GM18519 (cell line): ENCODE data around the gene FOXC2.

Source experiments
- ATAC-seq: cut with Tn5 transposase; IDR thresholded peaks from one replicate; pipeline ENCODE4 v1.9.1; 2021; ENCODE audit warnings: mild to moderate bottlenecking, moderate library complexity; ENCODE audit not compliant: unreplicated experiment, low FRiP score

FOXC2 gene

DNA sequence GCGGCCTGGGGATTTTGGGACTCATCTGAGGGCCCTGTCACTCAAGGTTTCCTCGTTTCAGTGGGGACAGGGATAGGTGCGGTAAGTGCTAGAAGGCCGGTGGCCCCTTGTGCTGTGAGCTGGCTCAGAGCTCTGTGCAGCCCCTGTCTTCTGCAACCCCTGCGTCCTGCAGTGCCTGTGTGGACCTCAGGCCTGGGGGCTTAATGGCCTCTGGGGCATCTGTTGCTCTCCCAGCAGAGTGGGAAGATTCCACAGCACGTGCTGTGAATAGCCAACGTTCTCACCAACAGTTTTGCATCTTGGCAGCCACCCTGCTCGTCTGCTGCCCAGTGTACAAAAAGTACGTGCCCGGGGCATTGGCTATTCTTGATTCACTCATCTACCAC, 4.9 kb downstream of the FOXC2 start:
- ATAC-seq, result no peak

DNA sequence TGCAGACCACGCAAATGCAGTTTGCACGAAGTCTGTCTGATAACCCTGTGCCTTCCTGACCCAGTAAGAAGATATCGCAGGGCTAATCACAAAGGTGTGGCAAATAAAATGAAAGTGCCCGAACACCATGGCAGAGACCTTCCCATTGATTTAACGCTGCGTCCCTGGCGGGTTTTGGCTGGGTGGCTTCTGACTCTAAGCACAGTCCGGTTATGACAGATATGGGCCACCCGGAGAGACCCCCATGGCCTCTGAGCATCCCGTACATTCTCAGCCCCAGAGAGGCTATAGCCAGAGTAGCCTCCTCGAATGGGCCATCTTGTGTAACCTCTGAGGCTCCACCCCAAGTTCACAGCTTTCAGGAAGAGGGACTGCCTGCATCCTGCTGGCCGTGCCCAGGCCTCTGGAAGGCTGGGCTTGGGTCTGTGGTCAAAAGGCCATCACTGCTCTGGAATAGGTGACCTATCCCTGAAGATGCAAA, 5.5 kb downstream of the FOXC2 start:
- ATAC-seq, result no peak

DNA sequence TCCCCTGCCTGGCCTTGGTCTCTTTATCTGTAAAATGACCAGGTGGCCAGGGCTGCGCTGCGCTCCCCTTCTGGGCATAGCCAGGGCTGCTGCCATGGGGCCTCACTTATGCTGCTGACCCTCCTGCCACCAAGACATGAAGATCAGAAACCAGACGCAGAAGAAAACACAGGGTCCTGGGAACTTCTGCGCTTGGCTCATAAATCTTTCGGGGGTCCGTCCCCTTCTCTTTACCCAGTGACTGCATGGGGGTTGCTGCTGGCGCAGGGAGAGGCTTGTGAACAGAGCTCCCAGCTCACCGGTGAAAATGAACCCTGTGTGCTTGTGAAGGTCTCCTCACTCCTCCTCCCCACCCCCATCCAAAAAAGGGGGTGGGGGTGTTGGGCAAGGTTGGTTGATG, 6.0 kb downstream of the FOXC2 start:
- ATAC-seq, result no peak

DNA sequence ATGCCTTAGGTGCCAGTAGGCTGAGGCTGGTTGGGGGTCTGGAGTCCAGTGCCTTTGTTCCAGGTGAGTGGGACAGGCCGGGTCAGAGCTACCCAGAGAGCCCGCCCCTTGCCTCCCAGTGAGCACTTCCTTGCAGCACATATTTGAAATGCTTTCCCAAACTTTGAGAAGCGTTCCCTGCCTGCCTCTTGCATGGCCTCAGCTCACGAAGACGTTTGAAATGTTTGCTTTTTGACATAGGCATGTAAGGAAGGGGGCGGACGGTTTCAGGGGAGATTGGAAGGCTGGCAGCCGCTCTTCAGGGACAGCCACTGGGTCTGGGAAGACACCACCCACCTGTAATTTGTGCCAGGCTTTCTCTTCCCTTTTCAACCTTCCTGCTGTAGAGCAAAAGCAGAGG, 6.6 kb downstream of the FOXC2 start:
- ATAC-seq, result no peak

DNA sequence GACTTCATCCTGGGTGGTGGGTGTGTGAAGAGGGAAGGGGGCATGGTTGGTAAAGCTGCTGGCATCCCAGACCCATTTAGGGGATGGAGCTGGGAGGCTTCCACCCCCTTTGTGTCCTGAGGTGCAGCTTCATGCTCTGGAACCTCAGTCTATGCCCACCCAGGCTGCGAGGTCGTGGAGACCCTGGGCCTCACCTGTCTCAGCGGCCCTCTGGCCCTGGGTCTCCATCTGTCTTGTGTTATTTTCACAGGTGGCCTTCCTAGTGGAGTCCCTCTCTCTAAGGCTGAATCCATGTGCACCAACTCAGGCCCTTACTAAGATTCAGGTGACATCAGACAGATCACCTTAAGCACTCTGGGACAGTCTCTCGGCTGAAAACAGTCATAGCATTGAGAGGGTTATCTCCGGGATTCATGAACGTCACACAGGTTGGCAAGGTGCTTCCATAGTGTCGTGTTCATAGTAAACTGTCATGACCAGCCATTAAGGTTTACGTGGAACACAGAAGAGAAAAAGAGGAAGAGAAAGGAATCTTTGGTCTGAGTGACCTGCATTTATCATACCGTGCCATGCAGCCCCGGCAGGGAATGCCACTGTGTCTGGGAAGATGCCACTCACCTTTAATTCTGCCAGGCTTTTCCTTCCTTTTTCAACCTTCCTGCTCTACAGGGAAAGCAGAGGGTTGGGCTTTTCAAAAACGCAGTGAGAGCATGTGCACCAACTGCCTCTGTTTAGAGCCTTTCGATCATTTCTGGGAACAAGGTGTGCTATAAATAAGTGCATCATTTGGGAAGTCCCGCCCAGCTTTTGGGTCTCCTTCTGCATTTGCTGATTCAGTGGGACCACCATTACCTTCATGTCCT, 7.2 kb downstream of the FOXC2 start:
- ATAC-seq, result no peak

DNA sequence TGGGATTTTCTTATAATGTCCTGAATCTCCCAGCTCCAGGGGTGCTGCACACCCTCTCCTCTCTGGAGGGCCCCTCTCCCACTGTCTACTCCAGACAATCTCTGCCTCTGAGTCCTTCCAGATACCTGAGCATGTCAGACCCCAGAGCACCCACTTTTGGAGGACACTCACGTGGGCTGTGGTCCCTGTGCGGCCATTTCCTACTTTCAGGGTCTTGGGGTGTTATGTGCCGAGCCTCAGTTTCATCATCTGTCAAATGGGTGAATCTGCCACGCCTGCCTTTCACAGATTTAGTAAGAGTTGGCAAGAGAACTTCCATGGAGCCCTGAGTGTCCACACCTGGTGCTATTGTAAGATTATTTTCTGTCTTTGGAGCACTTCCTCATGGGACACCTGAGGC, 8.0 kb downstream of the FOXC2 start:
- ATAC-seq, result no peak

DNA sequence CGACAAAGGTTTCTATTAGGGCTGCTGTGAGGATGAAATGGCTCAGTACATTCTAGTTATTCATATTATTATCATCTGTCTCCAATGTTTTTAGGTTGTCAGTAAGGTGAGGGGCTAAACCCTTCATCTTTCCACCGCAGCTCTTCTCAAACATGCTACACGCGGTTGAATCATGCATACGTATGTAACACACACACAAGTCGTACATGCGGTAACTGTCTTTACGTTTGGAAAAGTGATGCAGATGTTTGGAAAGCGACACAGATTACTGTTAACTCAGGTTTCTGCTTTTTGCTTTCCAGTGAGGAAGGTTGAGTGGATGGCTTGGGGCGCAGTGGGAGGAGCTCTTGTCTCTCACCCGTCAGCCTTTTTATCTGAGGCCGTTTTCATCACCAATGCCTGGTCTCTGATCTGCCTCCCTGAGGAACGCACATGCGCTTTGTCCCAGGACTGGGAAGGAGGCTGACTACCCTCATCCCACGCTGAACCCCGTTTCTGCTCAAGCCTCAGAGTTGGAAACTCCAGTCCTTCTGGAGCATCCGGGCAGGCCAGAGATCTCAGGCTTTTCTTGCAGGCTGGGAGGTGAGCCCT, 8.6 kb downstream of the FOXC2 start:
- ATAC-seq, result no peak

DNA sequence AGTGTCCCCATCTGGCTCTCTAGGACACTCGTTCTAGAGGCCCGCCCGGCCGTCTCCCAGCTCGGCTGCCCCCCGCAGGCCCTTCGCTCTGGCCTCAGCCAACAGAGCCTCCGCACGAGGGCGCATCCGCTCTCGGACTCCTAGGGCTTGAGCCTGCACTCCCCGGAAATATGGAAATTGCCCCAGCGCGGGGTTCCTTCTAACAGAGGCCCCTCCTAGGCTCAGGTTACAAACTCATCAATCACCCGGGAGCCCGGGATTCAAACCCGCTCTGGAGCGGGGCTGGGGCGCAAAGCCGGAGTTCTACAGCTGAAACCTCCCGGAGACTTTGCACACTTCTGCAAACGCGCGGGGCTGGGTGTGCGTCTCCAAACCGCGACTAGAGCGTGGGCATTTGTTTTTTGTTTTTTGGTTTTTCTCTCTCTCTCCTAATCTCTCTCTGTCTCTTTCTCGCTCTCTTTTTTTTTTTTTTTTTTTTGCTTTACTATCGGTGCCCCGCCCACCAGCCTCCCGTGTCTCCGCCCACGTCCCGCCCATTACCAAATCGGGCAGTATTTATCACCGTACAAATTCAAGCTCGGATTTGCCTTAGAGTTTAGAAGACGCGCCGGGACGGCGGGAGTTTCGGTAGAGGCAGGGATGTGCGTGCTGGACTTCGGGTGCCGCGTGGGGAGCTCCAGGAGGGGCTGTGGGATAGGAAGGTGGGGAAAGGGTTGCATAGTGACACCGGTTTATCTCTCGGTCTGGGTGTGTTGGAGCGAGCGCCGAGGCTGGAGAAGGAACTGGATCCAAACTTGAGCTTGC, 9.3 kb downstream of the FOXC2 start:
- ATAC-seq, result no peak

DNA sequence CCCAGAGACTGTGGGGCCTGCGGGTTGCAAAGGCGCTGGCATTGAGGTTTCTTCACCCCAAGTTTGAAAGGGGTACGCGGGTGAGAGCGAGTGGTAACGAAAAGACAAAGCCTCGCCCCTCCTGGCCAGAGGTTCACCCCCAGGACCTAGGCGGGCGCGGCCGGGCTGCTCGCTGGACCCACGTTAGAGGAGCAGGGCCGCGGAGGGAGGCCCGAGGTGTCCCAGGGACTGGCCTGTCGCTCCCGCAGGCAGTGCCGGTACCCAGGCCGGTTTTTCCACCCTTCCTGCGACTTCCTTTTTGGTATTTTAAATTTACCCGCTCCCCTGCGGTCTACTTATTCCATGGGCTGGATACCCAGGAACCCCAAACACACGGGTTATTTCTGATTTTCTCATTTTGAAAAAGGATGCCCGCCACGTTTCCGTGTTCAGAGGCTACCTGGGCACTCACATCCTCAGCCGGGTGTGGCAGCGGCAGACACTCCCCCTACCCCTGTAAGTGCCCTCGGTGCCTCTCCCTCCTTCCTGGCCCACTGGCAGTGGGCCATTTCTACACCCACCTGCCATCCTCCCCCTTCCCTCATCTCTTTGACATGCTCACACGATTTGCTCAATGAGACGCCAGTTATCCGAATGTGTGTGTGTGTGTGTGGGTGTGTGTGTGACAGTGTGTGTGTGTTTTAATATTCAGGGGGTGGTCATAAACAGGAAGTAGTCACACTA, 10.1 kb downstream of the FOXC2 start:
- ATAC-seq, result no peak

DNA sequence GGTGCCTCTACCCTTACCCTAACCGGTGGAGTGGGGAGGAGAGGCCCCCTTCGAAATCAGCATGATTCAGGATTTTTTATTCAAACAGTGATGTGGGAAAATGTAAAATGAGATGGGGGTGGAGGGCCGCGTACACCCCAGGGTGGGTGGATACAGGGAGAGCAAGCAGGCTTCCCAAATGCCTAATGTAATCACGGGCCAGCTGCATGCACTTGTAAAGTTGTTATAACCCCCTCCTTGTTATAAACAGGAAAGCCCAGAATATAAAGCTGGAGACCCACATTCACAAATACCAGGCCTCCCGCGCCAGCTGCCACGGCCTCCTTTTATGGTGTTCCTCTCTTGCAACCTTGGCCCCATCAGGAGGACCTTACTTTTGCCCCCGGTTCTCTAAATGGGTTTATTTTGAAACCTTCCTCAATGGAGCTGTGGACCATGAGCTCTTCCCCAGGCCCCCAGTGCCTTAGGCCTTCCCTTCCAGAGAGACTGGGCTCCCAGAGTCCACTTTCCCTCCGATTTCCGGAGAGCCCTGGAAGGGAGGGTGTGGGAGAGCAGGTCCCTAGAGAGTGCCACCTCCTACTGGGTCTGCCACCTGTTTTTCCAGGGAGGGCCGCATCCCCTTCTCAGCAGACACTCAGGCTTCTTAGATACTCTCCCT, 10.8 kb downstream of the FOXC2 start:
- no peak for ATAC-seq

DNA sequence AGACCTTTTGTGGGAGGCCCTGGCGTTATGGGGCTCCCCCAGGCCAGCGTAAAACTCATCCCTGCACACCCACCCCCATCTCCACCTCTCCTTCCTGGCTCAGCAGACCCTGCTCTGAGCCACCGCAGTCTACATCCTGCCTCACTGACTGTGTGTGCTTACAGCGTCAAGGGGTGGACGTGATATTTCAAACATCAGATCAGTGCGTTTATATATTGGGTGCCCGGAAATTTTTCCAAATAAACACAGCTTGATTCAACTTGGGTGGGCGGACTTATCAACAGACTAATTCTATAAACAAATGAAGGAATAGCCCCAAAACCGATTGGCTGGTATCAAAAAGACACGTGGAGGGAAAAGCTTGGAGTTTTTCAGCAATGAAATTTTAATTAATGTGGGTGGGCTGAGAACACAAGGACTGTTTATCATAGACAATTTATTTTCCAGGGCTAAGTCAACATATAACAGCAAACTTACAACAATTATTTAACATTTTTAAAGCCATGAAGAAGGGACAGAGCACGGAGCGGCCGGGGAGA, 11.5 kb downstream of the FOXC2 start, which contains the start of gene FOXL1:
Gene FOXL1 (plus strand): TSS at position 489 of the 539 bp plus-strand sequence. CDS start 175 bp downstream, outside the sequence.
- no peak for ATAC-seq

DNA sequence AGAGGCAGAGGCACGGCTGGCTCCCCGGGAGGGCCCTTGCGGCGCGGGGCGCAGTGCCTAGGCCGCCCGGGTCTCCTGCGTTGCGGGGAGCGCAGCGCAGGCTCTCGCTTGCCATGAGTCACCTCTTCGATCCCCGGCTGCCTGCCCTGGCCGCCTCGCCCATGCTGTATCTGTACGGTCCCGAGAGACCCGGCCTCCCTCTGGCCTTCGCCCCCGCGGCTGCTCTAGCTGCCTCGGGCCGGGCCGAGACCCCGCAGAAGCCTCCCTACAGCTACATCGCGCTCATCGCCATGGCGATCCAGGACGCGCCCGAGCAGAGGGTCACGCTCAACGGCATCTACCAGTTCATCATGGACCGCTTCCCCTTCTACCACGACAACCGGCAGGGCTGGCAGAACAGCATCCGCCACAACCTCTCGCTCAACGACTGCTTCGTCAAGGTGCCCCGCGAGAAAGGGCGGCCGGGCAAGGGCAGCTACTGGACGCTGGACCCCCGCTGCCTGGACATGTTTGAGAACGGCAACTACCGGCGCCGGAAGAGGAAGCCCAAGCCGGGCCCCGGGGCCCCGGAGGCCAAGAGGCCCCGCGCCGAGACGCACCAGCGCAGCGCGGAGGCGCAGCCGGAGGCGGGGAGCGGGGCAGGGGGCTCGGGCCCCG, 12.1 kb downstream of the FOXC2 start:
- ATAC-seq, result no peak

DNA sequence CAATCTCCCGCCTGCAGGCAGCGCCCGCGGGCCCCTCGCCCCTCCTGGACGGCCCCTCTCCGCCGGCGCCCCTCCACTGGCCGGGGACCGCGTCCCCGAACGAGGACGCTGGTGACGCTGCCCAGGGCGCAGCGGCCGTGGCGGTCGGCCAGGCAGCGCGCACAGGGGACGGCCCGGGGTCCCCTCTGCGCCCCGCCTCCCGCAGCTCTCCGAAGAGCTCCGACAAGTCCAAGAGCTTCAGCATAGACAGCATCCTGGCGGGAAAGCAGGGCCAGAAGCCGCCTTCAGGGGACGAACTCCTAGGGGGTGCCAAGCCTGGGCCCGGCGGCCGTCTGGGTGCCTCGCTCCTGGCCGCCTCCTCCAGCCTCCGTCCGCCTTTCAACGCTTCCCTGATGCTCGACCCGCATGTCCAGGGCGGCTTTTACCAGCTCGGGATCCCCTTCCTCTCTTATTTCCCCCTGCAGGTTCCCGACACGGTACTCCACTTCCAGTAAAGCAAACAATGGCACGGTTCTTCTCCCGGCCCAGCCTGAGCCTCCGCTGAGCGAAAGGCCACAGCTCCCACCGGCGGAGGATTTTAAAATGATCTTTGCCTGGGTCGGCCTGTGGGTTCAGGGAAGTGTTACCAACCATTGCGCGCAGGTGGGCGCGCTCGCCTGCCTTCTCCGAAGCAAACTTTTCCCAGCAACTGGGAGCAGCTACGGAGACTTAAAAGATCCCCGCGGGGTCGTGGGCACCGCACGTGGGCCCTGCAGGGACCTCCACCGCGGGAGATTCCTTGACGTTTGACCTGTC, 12.8 kb downstream of the FOXC2 start:
- ATAC-seq, result no peak

DNA sequence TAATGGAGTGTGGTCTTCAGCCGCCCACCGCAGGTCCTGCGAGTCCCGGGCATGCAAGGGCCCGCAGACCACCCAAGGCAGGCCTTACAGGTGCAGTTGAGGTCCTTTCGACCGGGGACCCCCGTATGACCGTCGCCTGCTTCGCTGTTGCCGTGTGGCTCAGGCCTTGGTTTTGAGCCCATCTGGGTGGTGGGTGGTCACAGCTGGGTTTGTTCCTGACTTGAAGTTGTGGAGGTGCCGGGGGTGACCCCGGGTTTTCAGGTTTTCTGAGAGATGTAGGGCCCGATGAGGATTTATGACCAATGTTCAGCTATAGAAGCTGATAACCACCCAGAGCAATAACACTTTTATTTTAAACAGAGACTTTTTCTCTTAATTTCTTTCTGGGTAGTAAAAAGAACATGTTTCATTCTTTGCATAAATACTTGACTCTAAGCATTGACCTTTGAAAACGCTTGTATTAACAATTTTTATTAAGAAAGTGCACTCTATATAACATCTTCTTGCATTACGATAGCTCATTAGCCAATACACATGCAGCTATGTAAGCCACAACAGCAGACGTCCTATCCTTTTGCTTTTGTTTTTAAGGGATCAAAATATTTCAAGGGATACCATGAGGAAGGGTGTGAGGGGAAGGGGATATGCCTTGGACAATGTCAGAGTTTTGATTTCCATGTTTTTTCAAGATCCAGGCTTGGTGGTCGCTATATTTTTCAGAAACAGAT, 13.6 kb downstream of the FOXC2 start:
- ATAC-seq, result no peak

DNA sequence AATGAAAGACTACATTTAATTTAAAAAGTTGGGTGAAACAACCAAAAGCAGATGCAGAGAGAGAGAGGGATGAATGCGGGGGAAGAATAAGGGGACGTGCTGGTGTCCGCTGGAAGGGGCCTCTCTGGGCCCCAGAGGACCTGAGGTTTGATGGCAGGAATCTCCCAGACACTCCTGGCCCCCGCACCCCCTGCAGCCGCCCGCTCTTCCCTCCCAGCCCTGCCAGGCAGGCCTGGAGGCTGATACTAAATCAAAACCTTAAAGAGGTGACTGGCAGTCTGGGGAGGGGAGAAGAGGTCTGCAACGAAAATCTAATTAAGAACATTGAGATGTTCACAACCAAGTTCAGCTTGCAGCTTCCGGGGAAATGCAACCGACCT, 14.2 kb downstream of the FOXC2 start:
- ATAC-seq, result no peak

DNA sequence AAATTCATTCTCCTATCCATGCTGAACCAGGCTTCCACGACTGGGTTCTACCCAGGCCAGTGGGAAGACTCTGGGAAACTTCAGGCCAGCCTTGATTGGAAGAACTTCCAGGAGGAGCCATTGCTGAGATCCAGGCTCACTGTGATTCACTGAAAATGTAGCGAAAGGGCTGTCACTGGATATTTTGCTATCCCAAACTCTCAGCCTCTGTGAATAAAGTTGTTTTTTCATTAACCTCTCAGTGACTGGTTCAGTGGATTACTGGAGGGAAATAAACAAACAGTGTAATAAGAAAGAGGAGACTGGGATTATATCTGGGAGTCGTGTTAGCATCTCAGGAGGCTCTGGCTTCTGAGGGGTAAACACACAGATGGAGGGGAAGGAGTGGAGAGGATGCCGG, 14.8 kb downstream of the FOXC2 start:
- no peak for ATAC-seq

DNA sequence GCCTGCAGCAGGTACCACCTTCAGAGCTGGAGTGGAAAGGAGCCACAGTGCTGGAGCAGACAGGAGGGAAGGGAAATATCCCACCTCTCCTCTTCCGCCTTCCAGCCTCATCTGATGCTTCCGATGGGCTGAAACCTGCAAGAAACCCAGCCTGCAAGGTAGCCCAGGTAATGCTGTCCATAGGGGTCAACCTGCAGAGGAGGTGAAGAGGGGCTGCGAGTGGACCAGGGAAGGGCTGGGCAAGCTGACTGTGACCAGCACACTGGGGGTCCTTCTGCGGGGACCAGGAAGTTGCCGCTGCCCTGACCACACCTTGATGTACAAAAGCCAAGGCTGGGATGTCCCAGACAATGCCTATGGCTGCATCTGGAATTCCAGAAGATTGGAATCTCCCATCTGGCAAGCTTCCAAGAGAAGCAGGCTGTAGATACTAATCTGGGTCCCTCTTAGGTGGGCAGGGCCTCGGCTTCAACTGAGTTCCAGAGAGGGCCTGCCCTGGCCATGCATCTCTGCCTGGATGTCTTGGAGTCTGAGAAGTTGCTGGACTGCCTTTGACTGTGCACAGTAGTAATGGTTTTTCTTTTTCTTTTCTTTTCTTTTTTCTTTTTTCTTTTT, 17.5 kb downstream of the FOXC2 start:
- ATAC-seq, result no peak
